GM12878 (cell line): Measurements from ENCODE around the gene HMGN4. TPM values are rescaled to one million over a fixed set of nuclear protein-coding genes. Genes with fewer than 3 reads are reported as not detected.
A peak's percentile ranks its signal among the peaks of the same experiment; 100 is the strongest.

Experiments used
- ATF2 ChIP-seq: IDR thresholded peaks from 2 replicates; pipeline ENCODE4 v1.6.1; 2012; ENCODE audit warnings: low read length, inconsistent platforms
- BCL11A ChIP-seq: IDR thresholded peaks from 2 replicates; pipeline ENCODE4 v1.6.1; 2011; ENCODE audit warnings: low read depth, low read length
- CREB1 ChIP-seq: IDR thresholded peaks from 2 replicates; pipeline ENCODE4 v1.6.1; 2012; ENCODE audit warnings: low read depth, mild to moderate bottlenecking, inconsistent platforms
- E2F4 ChIP-seq: IDR thresholded peaks from 2 replicates; pipeline ENCODE4 v1.6.1; 2012; ENCODE audit warnings: low read depth, low read length, improper control_type of control experiment
- EP300 ChIP-seq, 2 experiments: fragments of 150-350 bp in 1 of 2; IDR thresholded peaks; 2 replicates each; pipeline ENCODE4 v1.6.1; 2011 to 2012; ENCODE audit warnings: low read depth in 2 of 2, low read length in 2 of 2, borderline replicate concordance in 1 of 2, improper control_type of control experiment in 1 of 2, inconsistent platforms in 1 of 2; ENCODE audit not compliant: control insufficient read depth in 1 of 2
- FOXK2 ChIP-seq: fragments of 450-650 bp; IDR thresholded peaks from 2 replicates; pipeline ENCODE4 v1.6.1; 2017; ENCODE audit warnings: mild to moderate bottlenecking, moderate library complexity
- HDAC2 ChIP-seq: fragments of 200-600 bp; sonication (generic); IDR thresholded peaks from 2 replicates; pipeline ENCODE4 v1.6.1; 2017
- HDGF ChIP-seq: fragments of 450-650 bp; IDR thresholded peaks from 2 replicates; pipeline ENCODE4 v1.6.1; 2016; ENCODE audit warnings: antibody characterized with exemption
- IKZF1 ChIP-seq: fragments of 450-650 bp; conservative IDR thresholded peaks from 2 replicates; pipeline ENCODE4 v1.6.1; 2017; ENCODE audit warnings: antibody characterized with exemption, mild to moderate bottlenecking
- IRF3 ChIP-seq: fragments of 450-650 bp; IDR thresholded peaks from 2 replicates; pipeline ENCODE4 v1.6.1; 2014; ENCODE audit warnings: mild to moderate bottlenecking
- IRF5 ChIP-seq: fragments of 450-650 bp; IDR thresholded peaks from 2 replicates; pipeline ENCODE4 v1.6.1; 2017; ENCODE audit warnings: borderline replicate concordance
- MAX ChIP-seq: IDR thresholded peaks from 2 replicates; pipeline ENCODE4 v1.6.1; 2012; ENCODE audit warnings: low read depth, low read length, improper control_type of control experiment
- MEF2A ChIP-seq: IDR thresholded peaks from 2 replicates; pipeline ENCODE4 v1.6.1; 2011; ENCODE audit warnings: low read depth, mild to moderate bottlenecking, low read length, moderate library complexity; ENCODE audit not compliant: insufficient read depth
- MLLT1 ChIP-seq: fragments of 450-650 bp; IDR thresholded peaks from 2 replicates; pipeline ENCODE4 v1.6.1; 2016; ENCODE audit warnings: mild to moderate bottlenecking
- MXI1 ChIP-seq: fragments of 150-350 bp; IDR thresholded peaks from 2 replicates; pipeline ENCODE4 v1.6.1; 2011; ENCODE audit warnings: low read depth, mild to moderate bottlenecking, inconsistent platforms, low read length, improper control_type of control experiment
- NKRF ChIP-seq: fragments of 450-650 bp; conservative IDR thresholded peaks from 2 replicates; pipeline ENCODE4 v1.6.1; 2017; ENCODE audit warnings: mild to moderate bottlenecking, moderate library complexity
- POU2F2 ChIP-seq: IDR thresholded peaks from 3 replicates; pipeline ENCODE4 v1.6.1; 2011; ENCODE audit warnings: low read depth, mild to moderate bottlenecking, low read length, borderline replicate concordance
- TCF3 ChIP-seq: IDR thresholded peaks from 2 replicates; pipeline ENCODE4 v1.6.1; 2012; ENCODE audit warnings: low read depth, mild to moderate bottlenecking, low read length, borderline replicate concordance; ENCODE audit not compliant: insufficient read depth
- USF1 ChIP-seq: IDR thresholded peaks from 2 replicates; pipeline ENCODE4 v1.6.1; 2011; ENCODE audit warnings: borderline replicate concordance, low read depth, mild to moderate bottlenecking, moderate library complexity, mixed read lengths, low read length; ENCODE audit not compliant: insufficient read depth; ENCODE audit errors: extremely low read length
- polyA plus RNA-seq, 11 experiments: library from polyadenylated mRNA; depleted of rRNA in 4 of 11; unstranded in 6 of 11; stranded (reverse) in 5 of 11; fragments of >200 nt; fragmentation: Nextera tagmentation in 4 of 11; fragmentation: Illumina TruSeq in 1 of 11; extraction: Ambion mirVana in 4 of 11; extraction: Trizol in 1 of 11; gene quantifications; 1 replicate in 1 of 11; 2 replicates in 10 of 11; pipeline versions ENCODE4 v1.2.1 to v1.2.3, GENCODE V29; 2011 to 2016; ENCODE audit warnings: inconsistent platforms in 2 of 11, missing spikeins in 2 of 11, low read depth in 1 of 11
- total RNA-seq, 4 experiments: library from RNA; depleted of rRNA in 3 of 4; stranded (reverse); fragments of >200 nt in 3 of 4; fragmentation: Illumina TruSeq in 1 of 4; extraction: Trizol in 1 of 4; gene quantifications; 2 replicates each; pipeline versions ENCODE4 v1.2.1 to v1.2.3, GENCODE V29; 2013 to 2021

The HMGN4 gene
- total and polyA plus RNA-seq, 10 of the 15 experiments (the other 5 are each of a cell fraction or from before 2014, with no cell fraction given): 26.7 to 99.1 (median 76.7) TPM

- TF ChIP-seq MLLT1 (peak; percentile 97), USF1 (no peak), IRF5 (no peak), TCF3 (no peak; the same call in 1 of the 2 replicates), MXI1 (peak; percentile 17; the same call in 1 of the 2 replicates), FOXK2 (no peak), ATF2 (no peak), HDAC2 (no peak), NKRF (peak; percentile 51; the same call in 1 of the 2 replicates), CREB1 (0 out of 2 replicates have a peak, but pooled peaks have one; percentile 16), HDGF (no peak), IKZF1 (peak; percentile 88), E2F4 (no peak), EP300 (IDR thresholded peaks at IDR 0.05; ENCODE audit: borderline replicate concordance in 1 of 2, control insufficient read depth in 1 of 2, low read depth in 2 of 2, low read length in 2 of 2) (no peak), BCL11A (no peak), IRF3 (no peak), POU2F2 (peak; percentile 15; the same call in 1 of the 3 replicates), MAX (peak; percentile 66), MEF2A (no peak)
Observed at GRCh38 chr6:26521600-26522391, 16.4 kb upstream of the HMGN4 start (continued).
